Osteoblast (primary cell): ENCODE results near the gene ZNF440. TPM values are rescaled to one million over a fixed set of nuclear protein-coding genes. Genes with fewer than 3 reads are reported as not detected.
"Not testable (repeated sequence)": the region's sequence is repeated elsewhere in the genome, so short reads cannot be mapped to it uniquely, and the experiment has no call there.

Experiments
- DNase-seq: peaks from one replicate; pipeline ENCODE4 v3.0.0; 2011; ENCODE audit warnings: low spot score, mixed read lengths; ENCODE audit not compliant: insufficient read length; ENCODE audit errors: missing footprints
- H2AFZ ChIP-seq: 2 replicates; pipeline ENCODE4 v1.6.0; 2011; ENCODE audit warnings: mild to moderate bottlenecking, low read length
- H3K27ac ChIP-seq: 2 replicates; pipeline ENCODE4 v1.5.1; 2011; ENCODE audit warnings: mild to moderate bottlenecking, low read depth, low read length, moderate library complexity
- H3K27me3 ChIP-seq: 2 replicates; pipeline ENCODE4 v1.6.0; 2012; ENCODE audit warnings: mild to moderate bottlenecking, control low read depth, inconsistent platforms, low read length, moderate library complexity; ENCODE audit not compliant: insufficient read depth
- H3K36me3 ChIP-seq: 2 replicates; pipeline ENCODE4 v1.5.1; 2011; ENCODE audit warnings: mild to moderate bottlenecking, low read length, control low read depth, moderate library complexity; ENCODE audit not compliant: insufficient read depth
- H3K4me1 ChIP-seq: 2 replicates; pipeline ENCODE4 v1.5.1; 2011; ENCODE audit warnings: mild to moderate bottlenecking, low read length, control low read depth, moderate library complexity; ENCODE audit not compliant: insufficient read depth
- H3K4me2 ChIP-seq: 2 replicates; pipeline ENCODE4 v1.6.0; 2011; ENCODE audit warnings: mild to moderate bottlenecking, low read length; ENCODE audit not compliant: insufficient read depth
- H3K4me3 ChIP-seq: fragments of 200-600 bp; sonication (generic); 3 replicates; pipeline ENCODE4 v1.5.1; 2012; ENCODE audit warnings: mild to moderate bottlenecking, low read length, inconsistent platforms; ENCODE audit not compliant: insufficient read depth
- H3K79me2 ChIP-seq: 2 replicates; pipeline ENCODE4 v1.6.0; 2012; ENCODE audit warnings: mild to moderate bottlenecking, low read length, control low read depth, inconsistent platforms; ENCODE audit not compliant: insufficient read depth
- H3K9me3 ChIP-seq: 2 replicates; pipeline ENCODE4 v1.5.1; 2011; ENCODE audit warnings: low read depth, low read length, control low read depth
- H4K20me1 ChIP-seq: 2 replicates; pipeline ENCODE4 v1.6.0; 2012; ENCODE audit warnings: mild to moderate bottlenecking, low read length, control low read depth; ENCODE audit not compliant: insufficient read depth
- CTCF ChIP-seq: IDR thresholded peaks from 2 replicates; pipeline ENCODE4 v1.5.1; 2011; ENCODE audit warnings: mild to moderate bottlenecking, low read depth, low read length, moderate library complexity; ENCODE audit errors: extremely low read depth
- total RNA-seq: library from RNA; depleted of rRNA; stranded (reverse); fragments of >200 nt; gene quantifications from 2 replicates; pipeline ENCODE4 v1.2.3, GENCODE V29; 2012

Gene ZNF440
- total RNA-seq, 1 donor, result 11.2 TPM

GRCh38 chr19:11821474-11822109 is 7.5 kb downstream of the ZNF440 start:
- peak; percentile 43 for DNase-seq
- no peaks in the 10 kb centered on the region for H3K4me1 ChIP-seq
- H4K20me1 ChIP-seq, result no peaks in the 10 kb centered on the region
- H3K79me2 ChIP-seq, result peaks cover 7% of the 10 kb centered on the region
- H3K27ac ChIP-seq, result peak overlapping the region; percentile 32
- no peak overlapping the region for H3K4me2 ChIP-seq
- no peaks in the 10 kb centered on the region for H3K27me3 ChIP-seq
- no peaks in the 10 kb centered on the region for H3K9me3 ChIP-seq
- TF ChIP-seq CTCF, result no peak
- H3K4me3 ChIP-seq, result no peak overlapping the region
- no peak overlapping the region for H2AFZ ChIP-seq
- H3K36me3 ChIP-seq, result peaks cover 8% of the 10 kb centered on the region

- Histone ChIP-seq H3K36me3 (peaks cover 26% of the 10 kb centered on the region), H3K79me2 (peaks cover 11% of the 10 kb centered on the region), H3K9me3 (peaks cover 30% of the 10 kb centered on the region)
- not testable (repeated sequence) for H3K4me2 ChIP-seq, DNase-seq, H2AFZ ChIP-seq, H3K4me1 ChIP-seq, H3K27me3 ChIP-seq, H4K20me1 ChIP-seq, H3K4me3 ChIP-seq, H3K27ac ChIP-seq
Measured at GRCh38 chr19:11828957-11829876, 15.1 kb downstream of the ZNF440 start.

- H3K79me2 ChIP-seq, result peaks cover 7% of the 10 kb centered on the region
- no peaks in the 10 kb centered on the region for H4K20me1 ChIP-seq
- H2AFZ ChIP-seq, result no peak overlapping the region
- H3K4me2 ChIP-seq, result no peak overlapping the region
- DNase-seq, result no peak
- H3K4me3 ChIP-seq, result no peak overlapping the region
- H3K27me3 ChIP-seq, result no peaks in the 10 kb centered on the region
- H3K9me3 ChIP-seq, result peaks cover 43% of the 10 kb centered on the region
- H3K27ac ChIP-seq, result no peak overlapping the region
- TF ChIP-seq CTCF, result no peak
- peaks cover 26% of the 10 kb centered on the region for H3K36me3 ChIP-seq
- H3K4me1 ChIP-seq, result no peaks in the 10 kb centered on the region
Measured at GRCh38 chr19:11832253-11832912, 18.3 kb downstream of the ZNF440 start.

DNA sequence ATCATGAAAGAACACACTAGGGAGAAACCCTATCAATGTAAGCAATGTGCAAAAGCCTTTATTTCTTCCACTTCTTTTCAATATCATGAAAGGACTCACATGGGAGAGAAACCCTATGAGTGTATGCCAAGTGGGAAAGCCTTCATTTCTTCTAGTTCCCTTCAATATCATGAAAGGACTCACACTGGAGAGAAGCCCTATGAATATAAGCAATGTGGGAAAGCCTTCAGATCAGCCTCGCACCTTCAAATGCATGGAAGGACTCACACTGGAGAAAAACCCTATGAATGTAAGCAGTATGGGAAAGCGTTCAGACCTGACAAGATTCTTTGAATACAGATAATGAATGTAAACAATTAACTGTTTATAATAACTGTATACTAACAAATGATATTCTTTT is 19.5 kb downstream of the ZNF440 start:
- Histone ChIP-seq H3K4me3 (no peak overlapping the region), H3K27me3 (no peaks in the 10 kb centered on the region), H4K20me1 (no peaks in the 10 kb centered on the region), H3K4me1 (no peaks in the 10 kb centered on the region), H3K9me3 (peaks cover 46% of the 10 kb centered on the region), H3K79me2 (peaks cover 4% of the 10 kb centered on the region), H2AFZ (no peak overlapping the region), H3K36me3 (peaks cover 26% of the 10 kb centered on the region), H3K4me2 (no peak overlapping the region), H3K27ac (no peak overlapping the region)
- no peak for DNase-seq
- no peak for TF ChIP-seq CTCF

- peaks cover 26% of the 10 kb centered on the region for H3K36me3 ChIP-seq
- H3K4me3 ChIP-seq, H4K20me1 ChIP-seq, H3K79me2 ChIP-seq, H3K4me2 ChIP-seq, DNase-seq, H3K27ac ChIP-seq, H3K4me1 ChIP-seq, H3K27me3 ChIP-seq, H2AFZ ChIP-seq: not testable (repeated sequence)
- H3K9me3 ChIP-seq, result peaks cover 44% of the 10 kb centered on the region
Measured at GRCh38 chr19:11835626-11836066, 21.6 kb downstream of the ZNF440 start.
